Activated naive CD4-positive, alpha-beta T cell treated with anti-CD3 and anti-CD28 coated beads, Interleukin-2, amount 10 ng/mL, durations not matched to agents 7 days and 5 days (primary cell): Measurements from ENCODE around the gene ERMN.

ENCODE experiments used
- CTCF ChIA-PET: fragments of 350-600 bp; sonication (Branson Sonifier 250); formaldehyde crosslinking; loops from one replicate; lab custom pipeline; 2021; ENCODE audit warnings: antibody characterized with exemption; lab: Charles Lee
- DNase-seq: peaks from one replicate; pipeline ENCODE4 v3.0.0-alpha.2; 2020
- H3K27ac Mint-ChIP-seq: one replicate; pipeline ENCODE4 v1.8.0; 2021; ENCODE audit warnings: mild to moderate bottlenecking, moderate library complexity, mixed read lengths
- H3K27me3 Mint-ChIP-seq: one replicate; pipeline ENCODE4 v1.8.0; 2021; ENCODE audit warnings: mild to moderate bottlenecking, mixed read lengths
- H3K36me3 Mint-ChIP-seq: one replicate; pipeline ENCODE4 v1.8.0; 2021; ENCODE audit warnings: mixed read lengths
- H3K4me1 Mint-ChIP-seq: one replicate; pipeline ENCODE4 v1.8.0; 2021; ENCODE audit warnings: mixed read lengths
- H3K4me3 Mint-ChIP-seq: one replicate; pipeline ENCODE4 v1.8.0; 2021; ENCODE audit warnings: mild to moderate bottlenecking, moderate library complexity, mixed read lengths
- H3K9me3 Mint-ChIP-seq: one replicate; pipeline ENCODE4 v1.8.0; 2021; ENCODE audit warnings: mixed read lengths

ERMN gene

DNA sequence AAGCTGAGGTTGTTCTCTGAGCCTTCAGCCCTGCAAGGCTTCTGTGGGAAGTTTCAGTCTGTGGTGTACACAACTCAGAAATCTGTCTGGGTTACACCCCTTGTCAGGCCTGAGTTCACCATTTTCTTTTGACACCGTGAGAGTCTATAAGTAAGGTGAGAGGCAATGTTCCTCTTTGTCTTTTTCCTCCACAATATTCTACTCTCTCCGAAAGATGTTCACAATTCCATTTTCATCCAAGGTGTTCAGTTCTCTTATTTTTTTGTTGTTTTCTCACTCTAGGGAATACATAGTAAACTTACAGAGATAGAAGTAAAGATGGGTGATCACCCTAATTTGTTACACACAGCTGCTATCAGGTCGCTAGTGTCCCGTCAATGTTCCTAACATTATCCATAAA, 3.2 kb downstream of the ERMN start:
- H3K4me3 Mint-ChIP-seq, result no peak overlapping the region
- H3K36me3 Mint-ChIP-seq, result peaks cover 34% of the 10 kb centered on the region
- CTCF ChIA-PET, result interaction anchor here (0.7 to 9.8 kb wide), 4 partner anchors 10 to 19 kb away, joined by 4 to 112 read pairs (median 50); no protein-coding TSS in a partner anchor
- no peak overlapping the region for H3K27ac Mint-ChIP-seq
- peaks cover 10% of the 10 kb centered on the region for H3K4me1 Mint-ChIP-seq
- no peaks in the 10 kb centered on the region for H3K27me3 Mint-ChIP-seq
- H3K9me3 Mint-ChIP-seq, result no peaks in the 10 kb centered on the region
- DNase-seq, result no peak

DNA sequence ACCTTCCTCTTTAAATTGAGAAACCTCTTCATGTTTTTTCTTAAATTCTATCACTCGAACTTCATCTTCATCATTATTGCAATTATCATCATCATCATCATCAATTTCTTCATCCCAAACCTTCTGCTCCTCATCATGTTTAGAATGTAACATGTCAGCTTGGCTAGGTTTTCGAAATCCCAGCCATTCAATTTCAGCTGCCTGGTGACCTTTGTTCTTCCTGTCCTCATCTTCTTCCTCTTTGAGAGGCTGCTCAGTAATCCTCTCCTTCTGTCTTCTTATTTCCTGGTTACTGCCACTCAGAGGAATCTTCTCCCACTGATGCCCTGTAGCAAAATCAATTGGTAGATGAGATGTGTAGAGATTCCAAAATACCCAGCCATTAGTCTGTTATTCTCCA, 4.2 kb downstream of the ERMN start:
- Mint-ChIP-seq H3K27me3 (no peaks in the 10 kb centered on the region), H3K36me3 (peaks cover 34% of the 10 kb centered on the region), H3K4me3 (no peak overlapping the region), H3K9me3 (no peaks in the 10 kb centered on the region), H3K4me1 (peaks cover 7% of the 10 kb centered on the region), H3K27ac (no peak overlapping the region)
- CTCF ChIA-PET, result interaction anchor here (3.7 to 9.8 kb wide), 2 partner anchors 15 to 18 kb away, joined by 17 to 112 read pairs; no protein-coding TSS in a partner anchor
- DNase-seq, result no peak

DNA sequence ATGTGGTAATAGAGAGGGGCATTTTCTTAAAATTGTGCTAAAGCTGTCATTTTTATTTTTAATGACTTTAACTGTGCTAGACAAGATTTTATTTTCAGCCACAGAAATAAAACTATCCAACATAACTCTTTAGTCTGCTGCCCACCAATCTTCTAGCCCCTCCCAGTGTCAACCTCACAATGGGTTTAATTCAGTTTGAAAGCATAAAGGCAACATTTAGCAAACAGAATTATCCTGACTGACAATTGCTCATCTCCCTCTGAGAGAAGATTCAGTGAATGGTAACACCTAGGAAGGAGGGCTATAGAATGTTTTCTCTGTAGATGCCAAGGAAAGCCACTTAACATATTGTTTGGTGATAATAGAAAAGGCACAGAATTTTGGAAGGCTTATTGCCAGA, 5.2 kb downstream of the ERMN start:
- peaks cover 34% of the 10 kb centered on the region for H3K36me3 Mint-ChIP-seq
- no peak overlapping the region for H3K27ac Mint-ChIP-seq
- DNase-seq, result no peak
- H3K4me1 Mint-ChIP-seq, result peaks cover 7% of the 10 kb centered on the region
- H3K4me3 Mint-ChIP-seq, result no peak overlapping the region
- no peaks in the 10 kb centered on the region for H3K9me3 Mint-ChIP-seq
- CTCF ChIA-PET, result interaction anchor here (1.1 to 9.8 kb wide), 3 partner anchors 12 to 17 kb away, joined by 3 to 112 read pairs (median 17); no protein-coding TSS in a partner anchor
- H3K27me3 Mint-ChIP-seq, result no peaks in the 10 kb centered on the region

DNA sequence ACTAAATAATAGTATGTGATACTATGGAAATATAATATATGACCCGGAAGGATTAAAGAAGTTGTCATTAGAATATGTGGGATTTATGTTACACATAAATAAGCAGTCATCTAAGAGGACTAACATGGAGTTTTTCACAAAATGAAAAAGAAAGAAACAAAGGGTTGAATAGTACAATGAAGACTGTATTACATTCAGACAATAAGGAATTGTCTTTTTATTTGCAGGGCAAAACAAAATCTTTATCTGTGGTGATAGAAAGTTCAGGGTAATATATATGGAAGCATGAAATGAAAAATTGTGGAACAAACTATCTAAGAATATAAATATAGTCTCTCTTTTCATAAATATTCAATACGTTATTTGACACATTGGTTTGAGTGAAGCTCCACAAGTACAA, 5.8 kb downstream of the ERMN start:
- H3K27ac Mint-ChIP-seq, result no peak overlapping the region
- no peak for DNase-seq
- H3K27me3 Mint-ChIP-seq, result no peaks in the 10 kb centered on the region
- H3K4me1 Mint-ChIP-seq, result peaks cover 7% of the 10 kb centered on the region
- H3K9me3 Mint-ChIP-seq, result no peaks in the 10 kb centered on the region
- H3K4me3 Mint-ChIP-seq, result no peak overlapping the region
- CTCF ChIA-PET, result interaction anchor here (3.7 kb wide), 1 partner anchor 16 kb away, joined by 17 read pairs; no protein-coding TSS in a partner anchor
- peaks cover 32% of the 10 kb centered on the region for H3K36me3 Mint-ChIP-seq

DNA sequence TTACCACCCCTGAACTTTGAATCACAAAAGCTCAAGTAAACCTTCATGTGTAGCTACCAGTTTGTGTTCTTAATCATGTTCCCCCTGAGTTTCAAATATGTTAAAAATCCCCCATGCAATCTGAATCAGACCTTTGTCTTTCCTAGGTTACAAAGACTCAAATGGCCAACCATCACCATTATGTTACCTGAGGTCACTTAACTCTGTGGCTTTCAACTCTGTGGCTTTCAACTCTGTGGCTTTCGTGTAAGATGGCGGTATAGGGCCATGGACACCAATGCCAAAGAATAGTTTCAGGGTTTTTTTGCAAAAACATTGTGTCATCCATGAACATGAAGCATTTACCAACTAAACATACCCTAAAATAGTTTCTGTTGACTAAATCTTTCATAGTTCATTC, 6.7 kb downstream of the ERMN start:
- H3K4me3 Mint-ChIP-seq, result no peak overlapping the region
- CTCF ChIA-PET, result interaction anchor here (1.1 to 4.4 kb wide), 5 partner anchors 8 to 17 kb away, joined by 3 to 31 read pairs (median 5); no protein-coding TSS in a partner anchor

DNA sequence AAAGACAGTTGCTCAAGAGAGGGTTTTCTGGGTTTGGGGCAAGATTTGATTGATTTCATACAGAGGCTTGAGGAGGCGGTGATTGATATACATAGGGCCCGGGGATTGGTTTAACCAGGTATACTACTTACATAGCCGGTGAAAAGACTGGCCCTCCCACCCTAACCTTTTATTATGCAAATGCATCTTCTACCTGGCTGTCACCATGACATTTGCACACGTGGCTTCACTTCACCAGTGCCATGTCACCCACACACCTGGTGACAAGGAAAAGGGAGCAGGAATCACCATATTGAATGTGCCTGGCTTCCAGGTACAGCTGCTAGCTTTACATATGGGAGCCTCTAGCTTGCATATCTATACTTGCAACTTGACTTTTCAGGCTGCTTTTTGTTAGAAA, 9.7 kb downstream of the ERMN start:
- H3K4me3 Mint-ChIP-seq, result no peak overlapping the region
- CTCF ChIA-PET, result interaction anchor here (1.9 to 4.4 kb wide), 3 partner anchors 11 to 20 kb away, joined by 6 to 31 read pairs (median 9); no protein-coding TSS in a partner anchor
- H3K9me3 Mint-ChIP-seq, result no peaks in the 10 kb centered on the region
- peaks cover 14% of the 10 kb centered on the region for H3K36me3 Mint-ChIP-seq
- no peak overlapping the region for H3K27ac Mint-ChIP-seq
- DNase-seq, result no peak
- H3K27me3 Mint-ChIP-seq, result no peaks in the 10 kb centered on the region
- H3K4me1 Mint-ChIP-seq, result peaks cover 5% of the 10 kb centered on the region

More for the DNA sequence above, 6.7 kb downstream of the ERMN start:
- peaks cover 32% of the 10 kb centered on the region for H3K36me3 Mint-ChIP-seq
- no peaks in the 10 kb centered on the region for H3K27me3 Mint-ChIP-seq
- H3K4me1 Mint-ChIP-seq, result peaks cover 7% of the 10 kb centered on the region
- H3K27ac Mint-ChIP-seq, result no peak overlapping the region
- DNase-seq, result no peak
- H3K9me3 Mint-ChIP-seq, result no peaks in the 10 kb centered on the region

DNA sequence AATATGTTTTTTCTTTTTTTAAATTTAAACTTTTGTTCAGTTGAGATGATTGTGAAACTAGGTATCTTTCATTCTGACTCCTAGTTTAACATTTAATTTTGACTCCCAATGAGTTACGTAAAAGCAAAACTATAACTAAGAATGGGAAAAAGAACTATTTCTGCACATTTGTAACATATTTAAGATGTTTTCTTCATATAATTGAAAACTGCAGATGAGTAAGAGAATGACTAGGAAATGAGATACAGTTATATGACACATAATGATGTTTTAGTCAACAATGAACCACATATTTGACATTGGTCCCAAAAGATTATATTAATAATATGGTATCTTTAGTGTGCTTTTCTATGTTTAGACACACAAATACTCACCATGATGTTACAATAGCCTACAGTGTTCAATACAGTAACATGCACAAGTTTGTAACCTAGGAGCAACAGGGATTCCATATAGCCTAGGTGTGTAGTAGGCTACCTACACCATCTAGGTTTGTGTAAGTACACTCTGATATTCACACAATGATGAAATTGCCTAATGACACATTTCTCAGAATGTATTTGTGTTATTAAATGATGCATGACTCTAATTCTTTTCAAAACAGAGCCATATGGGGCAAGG, 12.6 kb downstream of the ERMN start:
- Mint-ChIP-seq H3K4me1 (peaks cover 5% of the 10 kb centered on the region), H3K4me3 (no peak overlapping the region), H3K27ac (no peak overlapping the region), H3K36me3 (peaks cover 2% of the 10 kb centered on the region), H3K9me3 (no peaks in the 10 kb centered on the region), H3K27me3 (no peaks in the 10 kb centered on the region)
- DNase-seq, result no peak
- CTCF ChIA-PET, result no interaction called here

DNA sequence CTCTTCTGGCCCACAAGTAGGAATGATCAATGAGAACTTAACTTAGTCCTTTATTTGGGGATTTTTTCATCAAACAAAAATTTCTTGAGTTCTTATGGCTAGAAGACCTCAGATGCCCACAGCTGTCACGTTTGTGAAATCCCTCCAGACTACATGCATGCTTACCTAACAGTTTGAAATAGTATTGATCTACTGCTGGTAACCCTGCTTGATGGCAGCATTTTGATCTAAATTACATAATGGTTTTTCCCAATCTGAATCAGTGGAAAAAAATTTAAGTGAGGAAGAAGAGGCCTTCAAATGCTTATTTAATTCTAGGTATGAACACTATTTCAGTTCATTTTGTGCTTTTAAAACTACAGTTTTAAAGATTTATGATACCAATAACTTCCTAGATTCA, 13.9 kb downstream of the ERMN start:
- no peaks in the 10 kb centered on the region for H3K27me3 Mint-ChIP-seq
- H3K9me3 Mint-ChIP-seq, result no peaks in the 10 kb centered on the region
- H3K36me3 Mint-ChIP-seq, result peaks cover 2% of the 10 kb centered on the region
- CTCF ChIA-PET, result interaction anchor here (1.1 to 2.9 kb wide), 4 partner anchors 9 to 282 kb away, joined by 3 to 17 read pairs (median 8); no protein-coding TSS in a partner anchor
- no peak overlapping the region for H3K27ac Mint-ChIP-seq
- H3K4me3 Mint-ChIP-seq, result no peak overlapping the region
- peaks cover 12% of the 10 kb centered on the region for H3K4me1 Mint-ChIP-seq
- DNase-seq, result no peak

DNA sequence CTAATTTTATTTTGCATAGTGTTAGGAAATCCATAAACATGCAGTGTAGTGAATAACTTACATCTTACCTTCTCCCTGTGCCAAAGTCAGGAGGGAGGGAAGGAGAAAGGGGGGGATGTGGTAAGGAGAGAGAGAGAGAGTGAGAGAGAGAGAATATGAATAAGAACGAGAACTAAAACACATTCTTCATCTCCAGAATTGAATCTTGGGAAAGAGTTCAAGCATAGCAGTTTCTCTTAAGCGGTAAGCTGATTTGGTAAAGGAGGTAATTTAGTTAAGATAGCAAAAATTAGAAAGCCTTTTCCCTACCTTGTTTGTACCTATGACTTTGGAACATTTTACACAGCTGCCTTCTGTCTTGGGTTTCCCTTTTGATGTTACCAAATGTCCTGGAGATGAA, 15.7 kb downstream of the ERMN start:
- Mint-ChIP-seq H3K9me3 (no peaks in the 10 kb centered on the region), H3K27me3 (no peaks in the 10 kb centered on the region), H3K36me3 (no peaks in the 10 kb centered on the region), H3K4me1 (peaks cover 18% of the 10 kb centered on the region), H3K4me3 (no peak overlapping the region), H3K27ac (no peak overlapping the region)
- CTCF ChIA-PET, result interaction anchor here (1.4 to 2.9 kb wide), 6 partner anchors 7 to 182 kb away, joined by 3 to 17 read pairs (median 7); no protein-coding TSS in a partner anchor
- DNase-seq, result no peak

DNA sequence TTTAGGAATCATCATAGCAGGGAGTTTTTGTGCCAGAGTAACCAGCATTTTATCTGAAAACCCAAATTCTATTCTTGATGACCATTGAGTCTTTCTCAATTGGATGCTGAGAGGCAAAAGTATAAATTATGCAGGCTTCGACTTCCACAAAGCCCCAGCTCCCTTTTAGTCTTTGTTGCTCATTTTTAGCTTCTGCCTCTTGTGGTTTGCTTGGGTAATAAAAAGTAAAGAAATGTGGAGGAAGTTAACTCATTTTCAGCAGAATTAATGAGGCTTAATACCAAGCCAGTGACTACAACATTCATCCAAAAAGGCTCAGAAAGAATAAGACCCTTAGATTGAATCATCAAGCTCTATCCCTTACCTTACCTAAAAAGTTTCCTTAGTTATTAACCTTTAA, 18.6 kb downstream of the ERMN start:
- Mint-ChIP-seq H3K4me3 (no peak overlapping the region), H3K27ac (no peak overlapping the region), H3K4me1 (peaks cover 20% of the 10 kb centered on the region), H3K9me3 (no peaks in the 10 kb centered on the region), H3K36me3 (no peaks in the 10 kb centered on the region), H3K27me3 (no peaks in the 10 kb centered on the region)
- no peak for DNase-seq
- CTCF ChIA-PET, result interaction anchor here (0.8 to 9.1 kb wide), 13 partner anchors 12 to 444 kb away, joined by 3 to 112 read pairs (median 4); partner anchors contain the start of gene ERMN

DNA sequence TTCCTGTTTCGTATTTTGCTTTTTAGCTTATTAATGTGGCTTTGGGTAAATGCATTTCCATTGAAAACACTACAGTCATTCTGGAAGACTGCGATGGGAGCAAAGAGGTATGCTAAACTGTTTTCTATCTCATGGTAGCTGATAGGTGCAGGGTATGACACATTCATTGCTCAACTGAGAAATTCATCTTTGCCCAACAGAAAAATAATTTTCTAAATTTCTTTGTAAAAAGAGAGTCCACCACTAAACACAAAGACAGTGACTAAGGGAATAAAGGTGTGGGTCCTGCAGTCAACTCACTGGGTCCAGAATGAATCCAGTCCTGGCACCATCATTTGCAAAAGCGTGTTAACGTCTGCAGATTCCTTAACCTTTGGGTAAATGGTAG, 19.9 kb downstream of the ERMN start:
- Mint-ChIP-seq H3K4me1 (peaks cover 20% of the 10 kb centered on the region), H3K27me3 (peaks cover 4% of the 10 kb centered on the region), H3K4me3 (no peak overlapping the region), H3K36me3 (no peaks in the 10 kb centered on the region), H3K9me3 (no peaks in the 10 kb centered on the region), H3K27ac (no peak overlapping the region)
- DNase-seq, result no peak
- CTCF ChIA-PET, result interaction anchor here (0.6 to 9.1 kb wide), 15 partner anchors 18 to 1448 kb away, joined by 3 to 112 read pairs (median 5); partner anchors contain the start of gene ERMN

DNA sequence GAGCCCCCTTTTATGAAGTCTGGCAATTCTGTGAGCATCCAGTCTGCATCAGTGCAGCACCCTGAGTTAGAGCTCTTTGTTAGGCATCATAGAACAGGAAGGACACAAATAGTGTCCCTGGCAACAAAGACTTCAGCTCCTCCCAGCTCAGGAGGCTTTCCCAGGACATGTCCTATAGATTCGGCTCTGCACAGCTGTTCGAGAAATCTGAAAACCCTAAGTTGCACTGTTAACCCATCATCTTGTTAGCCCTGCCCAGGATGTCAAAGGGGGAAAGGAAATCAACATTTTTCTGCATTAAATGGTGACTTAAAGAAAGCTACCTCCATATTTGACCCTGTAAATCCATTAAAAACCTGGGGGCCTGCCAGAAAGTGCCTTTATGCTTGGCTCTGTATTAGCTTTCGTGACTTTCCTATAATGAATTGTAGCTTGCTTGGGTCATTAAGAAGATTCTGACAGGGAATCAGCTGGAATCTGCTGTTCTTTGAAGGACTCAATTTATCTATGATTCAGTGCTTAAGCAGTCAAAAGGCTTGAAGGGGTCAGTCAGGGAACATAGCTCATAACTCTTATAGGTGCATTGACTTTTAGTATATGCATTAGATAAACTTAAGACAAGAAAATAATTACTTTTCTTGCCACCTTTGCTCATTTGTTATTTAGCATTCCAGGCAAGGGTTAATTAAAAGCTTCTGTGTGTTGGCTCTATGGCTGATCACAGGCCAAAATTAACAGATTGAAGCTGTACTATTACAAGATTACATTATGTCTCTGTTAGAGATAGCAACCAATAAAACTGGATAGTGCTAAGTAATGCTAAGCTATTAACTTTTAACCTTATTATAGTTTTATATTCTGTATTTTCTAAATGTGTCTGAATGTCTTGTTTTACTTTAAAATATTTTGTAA, 20.6 kb downstream of the ERMN start:
- Mint-ChIP-seq H3K4me1 (peaks cover 20% of the 10 kb centered on the region), H3K9me3 (no peaks in the 10 kb centered on the region), H3K36me3 (no peaks in the 10 kb centered on the region), H3K27ac (no peak overlapping the region), H3K27me3 (peaks cover 4% of the 10 kb centered on the region), H3K4me3 (no peak overlapping the region)
- no peak for DNase-seq
- CTCF ChIA-PET, result interaction anchor here (0.6 to 9.1 kb wide), 19 partner anchors 9 to 1449 kb away, joined by 3 to 112 read pairs (median 4); partner anchors contain the start of gene ERMN

DNA sequence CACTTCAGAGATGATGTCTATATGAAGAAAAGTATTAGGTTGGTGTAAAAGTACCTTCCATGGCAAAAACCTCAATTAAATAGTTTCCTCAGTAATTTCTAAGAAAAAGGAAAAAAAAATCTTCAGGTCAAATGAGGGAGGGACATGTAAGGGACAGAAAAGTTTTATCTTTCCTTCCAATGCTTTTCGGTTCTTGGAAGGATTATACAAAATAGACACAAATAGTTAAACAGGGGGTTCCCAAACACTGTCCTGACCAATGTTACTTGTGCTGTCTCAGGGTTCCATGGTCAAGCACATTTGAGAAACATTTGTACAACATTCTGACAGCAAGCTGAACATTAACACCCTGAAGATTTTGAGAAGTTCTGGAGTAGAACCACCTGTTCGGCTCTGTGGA, 22.0 kb downstream of the ERMN start:
- H3K4me3 Mint-ChIP-seq, result no peak overlapping the region
- H3K9me3 Mint-ChIP-seq, result no peaks in the 10 kb centered on the region
- DNase-seq, result no peak
- CTCF ChIA-PET, result interaction anchor here (0.9 to 9.1 kb wide), 17 partner anchors 8 to 708 kb away, joined by 3 to 112 read pairs (median 10); partner anchors contain the start of gene ERMN
- no peak overlapping the region for H3K27ac Mint-ChIP-seq
- peaks cover 8% of the 10 kb centered on the region for H3K27me3 Mint-ChIP-seq
- H3K4me1 Mint-ChIP-seq, result peaks cover 20% of the 10 kb centered on the region
- no peaks in the 10 kb centered on the region for H3K36me3 Mint-ChIP-seq
